Heart right ventricle (tissue), 16 donors: ENCODE measurements around the gene ATPAF1. TPM values are rescaled to one million over a fixed set of nuclear protein-coding genes. Genes with fewer than 3 reads are reported as not detected.

Experiments
- ATAC-seq, 8 donors: fragments of 200-7000 bp; cut with Tn5 transposase; one replicate each; pipeline ENCODE4 v1.9.1; 2020; ENCODE audit warnings: mild to moderate bottlenecking in 8 of 8, moderate library complexity in 8 of 8, moderate number of reproducible peaks in 1 of 8
- DNase-seq, 2 donors: peaks; one replicate each; pipeline ENCODE4 v3.0.0-alpha.2; 2020
- H3K27ac ChIP-seq, 10 donors: fragments of 200-600 bp; sonication (generic) in 2 of 10; one replicate each; pipeline versions ENCODE4 v1.5.0 to v1.8.0; 2020 to 2022; ENCODE audit warnings: mild to moderate bottlenecking in 3 of 10
- H3K27me3 ChIP-seq, 7 donors: fragments of 200-600 bp; one replicate each; pipeline ENCODE4 v1.8.0; 2021 to 2022; ENCODE audit warnings: mild to moderate bottlenecking in 2 of 7
- H3K36me3 ChIP-seq, 9 donors: fragments of 200-600 bp; sonication (generic) in 1 of 9; one replicate each; pipeline versions ENCODE4 v1.5.0 to v1.8.0; 2020 to 2022; ENCODE audit warnings: mild to moderate bottlenecking in 2 of 9
- H3K4me1 ChIP-seq, 9 donors: fragments of 200-600 bp; sonication (generic) in 1 of 9; one replicate each; pipeline versions ENCODE4 v1.5.0 to v1.8.0; 2020 to 2022; ENCODE audit warnings: mild to moderate bottlenecking in 4 of 9
- H3K4me3 ChIP-seq, 10 donors: fragments of 200-600 bp; sonication (generic) in 2 of 10; one replicate each; pipeline versions ENCODE4 v1.5.0 to v1.8.0; 2020 to 2022; ENCODE audit warnings: mild to moderate bottlenecking in 7 of 10, moderate library complexity in 2 of 10
- H3K9me3 ChIP-seq, 11 donors: fragments of 200-600 bp in 10 of 11; sonication (generic) in 2 of 11; one replicate each; pipeline versions ENCODE4 v1.5.0 to v1.8.0; 2013 to 2022; ENCODE audit warnings: mild to moderate bottlenecking in 2 of 11, control low read depth in 1 of 11, moderate library complexity in 1 of 11
- WGBS, 2 donors: extraction: QIAGEN DNeasy Blood & Tissue Kit; methylation state at CpG; one replicate each; pipeline ENCODE4 v1.1.7; 2013; ENCODE audit warnings: inconsistent platforms in 1 of 2; 5-methylcytosine and 5-hydroxymethylcytosine counted together
- intact Hi-C, 10 donors: fragments of 100-400 bp; cut with DNase I; formaldehyde crosslinking; loops; one replicate each; pipeline versions ENCODE4 v1.11.1 to v1.14.2; 2022
- polyA plus RNA-seq, 2 donors: library from polyadenylated mRNA; stranded (reverse); fragments of 200-250 nt; gene quantifications; one replicate each; pipeline ENCODE4 v1.2.3, GENCODE V29; 2013
- total RNA-seq, 10 donors: library from RNA; stranded (reverse); fragmentation: NEBNext Ultra II Directional in 3 of 10; extraction: Animal tissue kit (Norgen Biotek cat#: 25700) in 3 of 10; gene quantifications; one replicate each; pipeline versions ENCODE4 v1.2.1 to v1.2.4, GENCODE V29; 2021 to 2023
- TF ChIP-seq, protein P1 (sequence below), 9 donors: fragments of 200-600 bp; sonication (generic) in 2 of 9; IDR thresholded peaks; one replicate each; pipeline versions ENCODE4 v1.5.0 to v1.8.0; 2021 to 2022; ENCODE audit warnings: antibody characterized with exemption in 9 of 9, mild to moderate bottlenecking in 5 of 9, moderate library complexity in 1 of 9
- donor health status: Arrhythmogenic right ventricular cardiomyopathy.
- donor health status: ischemic (EF 13 %, LVEDD 7.1; RV severe dilation, severe dysfunction).
- donor health status: healthy with polysubstance abuse.
- donor health status: DM: no; HTN: yes; CAD: no.
- donor health status: DM: no; HTN: no; CAD: no.
- donor health status: ischemic (EF 25% LVEDD 6.9; RV normal size, moderate dysfunction).
- donor health status: ischemic (EF 25% LVEDD 5.7; RV mildly dilated, moderate dysfunction).
- donor health status: healthy.
- donor health status: DM: yes; HTN: yes; CAD: no.
- donor health status: Ischemic cardiomyopathy.
- donor health status: ischemic (EF 35%, LVEDD 5.7; RV mildly dilated, moderate dysfunction).
- donor health status: nonischemic (EF 11% LVEDD 7.7; RV severe dilation, severe dysfunction).
- donor health status: DM: yes; HTN: yes; CAD: no.
- donor health status: PGD.
- donor health status: ischemic (EF 29% LVEDD 5.4; RV normal size, mild dysfunction).
- donor health status: nonischemic (EF 23%, LVEDD 6.1; RV moderate dilation, normal function).

The ATPAF1 gene
- total and polyA plus RNA-seq, 12 donors, result 80.5 to 271 (median 195) TPM

DNA sequence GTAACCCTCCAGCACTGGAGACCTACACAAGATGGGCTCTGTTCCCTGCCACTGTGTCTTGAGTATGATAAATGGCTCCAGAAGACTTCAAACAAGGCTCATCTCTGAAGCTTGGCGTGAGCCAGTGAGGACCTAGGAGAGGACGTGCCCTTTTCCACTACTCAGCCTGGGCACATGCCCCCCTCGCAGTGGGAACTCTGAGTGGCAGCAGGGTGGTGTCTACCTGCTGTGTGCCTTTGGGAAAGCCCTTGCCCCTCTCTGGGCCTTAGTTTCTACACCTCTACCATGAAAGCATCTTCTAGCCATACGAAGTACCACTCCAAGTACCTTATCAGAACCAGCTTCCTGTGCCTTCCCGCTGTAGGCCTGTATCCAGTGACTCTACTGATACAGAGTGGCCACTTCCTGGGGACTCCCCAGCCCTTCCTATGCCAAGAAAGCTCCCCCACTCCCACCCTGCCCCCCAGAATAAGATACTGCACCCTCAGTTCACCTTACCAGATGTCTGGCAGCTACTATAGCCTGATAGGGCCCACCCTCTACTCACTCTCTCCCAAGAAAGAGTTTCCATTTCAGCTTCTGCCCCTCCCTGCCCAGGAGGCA is 48.4 kb downstream of the ATPAF1 start:
- H3K9me3 ChIP-seq, result no peaks in the 10 kb centered on the region
- H3K27me3 ChIP-seq, result no peaks in the 10 kb centered on the region
- no peak for ATAC-seq
- peaks cover 8 to 37% (median 30%) of the 10 kb centered on the region in 9 donors for H3K4me1 ChIP-seq
- intact Hi-C loops, result loop anchor here in 9 of 10 donors (5.0 to 10.0 kb wide), 6 partner anchors 45 to 108 kb away; partner anchors contain the start of genes ATPAF1 (in 3 of the 9) and EFCAB14 (in 2 of the 9)
- WGBS, 2 donors, result 88 to 92% methylated on average over 5 of the region's 5 CpGs
- DNase-seq, result no peak
- no peak overlapping the region for H3K27ac ChIP-seq
- TF ChIP-seq, protein P1, sequence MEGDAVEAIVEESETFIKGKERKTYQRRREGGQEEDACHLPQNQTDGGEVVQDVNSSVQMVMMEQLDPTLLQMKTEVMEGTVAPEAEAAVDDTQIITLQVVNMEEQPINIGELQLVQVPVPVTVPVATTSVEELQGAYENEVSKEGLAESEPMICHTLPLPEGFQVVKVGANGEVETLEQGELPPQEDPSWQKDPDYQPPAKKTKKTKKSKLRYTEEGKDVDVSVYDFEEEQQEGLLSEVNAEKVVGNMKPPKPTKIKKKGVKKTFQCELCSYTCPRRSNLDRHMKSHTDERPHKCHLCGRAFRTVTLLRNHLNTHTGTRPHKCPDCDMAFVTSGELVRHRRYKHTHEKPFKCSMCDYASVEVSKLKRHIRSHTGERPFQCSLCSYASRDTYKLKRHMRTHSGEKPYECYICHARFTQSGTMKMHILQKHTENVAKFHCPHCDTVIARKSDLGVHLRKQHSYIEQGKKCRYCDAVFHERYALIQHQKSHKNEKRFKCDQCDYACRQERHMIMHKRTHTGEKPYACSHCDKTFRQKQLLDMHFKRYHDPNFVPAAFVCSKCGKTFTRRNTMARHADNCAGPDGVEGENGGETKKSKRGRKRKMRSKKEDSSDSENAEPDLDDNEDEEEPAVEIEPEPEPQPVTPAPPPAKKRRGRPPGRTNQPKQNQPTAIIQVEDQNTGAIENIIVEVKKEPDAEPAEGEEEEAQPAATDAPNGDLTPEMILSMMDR (IDR thresholded peaks at IDR 0.05), result no peak
- H3K36me3 ChIP-seq, result no peaks in the 10 kb centered on the region
- H3K4me3 ChIP-seq, result no peak overlapping the region

DNA sequence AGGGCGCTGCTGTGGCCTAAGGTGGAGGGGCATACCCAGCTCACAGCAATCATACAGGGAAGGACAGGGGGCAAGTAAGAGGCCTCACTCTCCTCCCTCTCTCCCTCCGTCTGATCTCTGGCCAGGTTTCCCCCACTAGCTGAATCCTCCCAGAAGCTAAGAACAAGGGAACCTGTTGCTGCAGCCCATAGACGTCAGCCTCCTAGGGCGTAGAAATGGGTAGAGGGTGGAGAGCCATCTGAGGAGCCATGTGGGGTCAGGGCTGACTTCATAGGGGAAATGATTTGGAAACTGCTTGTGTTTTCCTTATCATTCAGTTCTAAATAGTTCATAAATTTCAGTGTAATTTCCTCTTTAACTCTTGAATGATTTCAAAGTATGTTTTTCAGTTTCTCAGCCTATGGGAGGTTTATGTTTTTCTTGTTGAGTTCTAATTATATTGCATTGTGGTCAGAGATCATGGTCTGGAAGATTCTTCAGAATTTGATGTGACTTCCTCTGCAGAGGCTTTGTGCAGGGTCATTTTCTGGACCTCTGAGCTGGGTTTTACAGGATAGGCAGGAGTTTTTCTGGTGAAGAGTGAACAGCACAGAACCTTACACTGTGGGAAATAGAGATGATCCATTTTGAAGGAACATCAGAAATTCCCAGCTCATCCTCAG is 49.3 kb downstream of the ATPAF1 start:
- DNase-seq, result no peak
- Histone ChIP-seq H3K27ac (no peak overlapping the region), H3K4me1 (peaks cover 8 to 37% (median 31%) of the 10 kb centered on the region in 9 donors), H3K9me3 (no peaks in the 10 kb centered on the region), H3K27me3 (no peaks in the 10 kb centered on the region), H3K36me3 (no peaks in the 10 kb centered on the region), H3K4me3 (no peak overlapping the region)
- intact Hi-C loops, result loop anchor here in 4 of 10 donors (5.0 to 10.0 kb wide), 3 partner anchors 46 to 98 kb away; partner anchors contain the start of genes ATPAF1 (in 3 of the 4) and EFCAB14 (in 2 of the 4)
- ATAC-seq, result no peak
- TF ChIP-seq, protein P1 (IDR thresholded peaks at IDR 0.05), result no peak
- 86% methylated on average over 4 of the region's 4 CpGs for WGBS, 2 donors

DNA sequence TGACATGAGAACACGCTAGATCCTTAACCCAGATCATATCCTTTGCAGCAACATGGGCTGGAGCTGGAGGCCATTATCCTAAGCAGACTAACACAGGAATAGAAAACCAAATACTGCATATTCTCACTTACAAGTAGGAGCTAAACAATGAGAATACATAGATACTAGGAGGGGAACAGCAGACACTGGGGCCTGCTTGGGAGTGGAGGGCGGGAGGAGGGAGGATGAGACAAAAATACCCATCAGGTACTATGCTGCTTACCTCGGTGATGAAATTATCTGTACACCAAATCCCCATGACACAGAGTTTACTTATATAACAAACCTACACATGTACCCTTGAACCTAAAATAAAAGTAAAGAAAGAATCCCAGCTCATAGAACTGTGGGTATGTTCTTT is 50.3 kb downstream of the ATPAF1 start:
- Histone ChIP-seq H3K27ac (peak overlapping the region in 1 of 10 donors; percentile 98), H3K27me3 (no peaks in the 10 kb centered on the region), H3K9me3 (no peaks in the 10 kb centered on the region), H3K4me1 (peaks cover 17 to 40% (median 37%) of the 10 kb centered on the region in 9 donors), H3K4me3 (no peak overlapping the region), H3K36me3 (peaks cover 0 to 4% (median 0%) of the 10 kb centered on the region in 9 donors)
- TF ChIP-seq, protein P1 (IDR thresholded peaks at IDR 0.05), result no peak
- ATAC-seq (no peak), DNase-seq (no peak)
- intact Hi-C loops, result loop anchor here in 4 of 10 donors (5.0 to 10.0 kb wide), 3 partner anchors 47 to 99 kb away; partner anchors contain the start of genes ATPAF1 (in 3 of the 4) and EFCAB14 (in 2 of the 4)
- WGBS, 2 donors, result 87 to 93% methylated on average over 3 of the region's 3 CpGs

DNA sequence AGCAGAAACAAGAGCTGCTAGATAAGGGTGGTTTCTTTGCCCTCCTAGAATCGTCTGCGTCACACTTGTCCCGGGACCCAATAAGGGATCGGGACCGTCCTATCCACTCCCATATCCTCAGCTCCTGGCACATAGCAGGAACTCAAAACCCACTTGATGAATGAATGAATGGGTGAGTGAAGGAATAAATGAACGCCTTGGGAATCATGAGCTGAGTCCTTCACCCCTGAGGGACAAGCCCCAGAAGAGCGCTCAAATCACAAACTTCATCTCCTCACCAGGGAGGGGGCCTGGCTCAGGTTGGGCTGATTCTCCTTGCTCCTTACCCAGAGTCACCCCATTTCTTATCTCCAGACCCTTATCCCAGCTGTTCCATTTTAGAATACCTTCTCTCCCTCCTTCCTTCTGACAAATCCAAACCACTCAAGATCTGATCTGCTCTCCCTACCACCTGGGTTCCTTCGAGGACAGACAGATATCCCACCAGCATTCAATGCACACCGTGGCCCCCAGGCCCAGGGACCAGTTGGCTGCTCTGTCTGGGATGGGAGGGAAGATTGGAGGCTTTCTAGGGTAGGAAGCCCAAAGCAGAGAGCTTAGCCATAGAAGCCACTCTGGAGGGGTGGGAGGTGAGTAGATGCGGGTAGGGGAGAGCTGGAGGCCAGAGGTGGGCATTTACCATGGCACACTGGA is 50.9 kb downstream of the ATPAF1 start:
- WGBS, 2 donors, result 38% methylated on average over 10 of the region's 10 CpGs
- intact Hi-C loops, result loop anchor here in 4 of 10 donors (5.0 to 10.0 kb wide), 3 partner anchors 48 to 100 kb away; partner anchors contain the start of genes ATPAF1 (in 3 of the 4) and EFCAB14 (in 2 of the 4)
- H3K36me3 ChIP-seq, result peaks cover 0 to 9% (median 0%) of the 10 kb centered on the region in 9 donors
- ATAC-seq (peak in 7 of 8 donors; percentile 16 to 45 (median 29)), DNase-seq (no peak)
- H3K27ac ChIP-seq, result peak overlapping the region; percentile 56 to 98 (median 92)
- H3K9me3 ChIP-seq, result no peaks in the 10 kb centered on the region
- TF ChIP-seq, protein P1 (IDR thresholded peaks at IDR 0.05), result no peak
- peaks cover 20 to 46% (median 43%) of the 10 kb centered on the region in 9 donors for H3K4me1 ChIP-seq
- H3K4me3 ChIP-seq, result peak overlapping the region; percentile 43 to 95 (median 84)
- no peaks in the 10 kb centered on the region for H3K27me3 ChIP-seq
